B cell (primary cell): ENCODE results near the gene ICOS.

ENCODE experiments used
- CTCF ChIP-seq: fragments of 200-600 bp; IDR thresholded peaks from one replicate; pipeline ENCODE4 v1.8.0; 2022; ENCODE audit warnings: antibody characterized with exemption, mild to moderate bottlenecking
- EZH2 ChIP-seq: IDR thresholded peaks from 2 replicates; pipeline ENCODE4 v1.6.1; 2012; ENCODE audit warnings: borderline replicate concordance, low read depth, mild to moderate bottlenecking, moderate library complexity, low read length; ENCODE audit not compliant: insufficient read depth, poor library complexity, severe bottlenecking

GRCh38 chr2:203900253-203900652 is 36.3 kb upstream of the ICOS start:
- TF ChIP-seq CTCF (no peak), EZH2 (no peak)
